Gastrocnemius medialis (tissue), 4 donors: ENCODE measurements around the gene CSAG3.

ENCODE experiments used
- CTCF ChIP-seq, 5 experiments: fragments of 450-650 bp in 3 of 5; fragments of 200-600 bp in 2 of 5; sonication (generic) in 2 of 5; IDR thresholded peaks in 4 of 5; conservative IDR thresholded peaks in 1 of 5; 1 replicate in 4 of 5; 2 replicates in 1 of 5; pipeline ENCODE4 v1.5.1; 2016 to 2019; ENCODE audit warnings: antibody characterized with exemption in 5 of 5, mild to moderate bottlenecking in 3 of 5, moderate library complexity in 3 of 5
- POLR2A ChIP-seq, 2 donors: fragments of 450-650 bp; IDR thresholded peaks; one replicate each; pipeline ENCODE4 v1.6.1; 2017; ENCODE audit warnings: antibody characterized with exemption in 2 of 2, mild to moderate bottlenecking in 2 of 2, moderate library complexity in 2 of 2

GRCh38 chrX:152738560-152738959 lies 20.5 kb upstream of the CSAG3 start:
- TF ChIP-seq CTCF (IDR thresholded peaks at IDR 0.05 in 4 of 5, conservative IDR thresholded peaks at IDR 0.05 in 1 of 5) (no peak), POLR2A (IDR thresholded peaks at IDR 0.05) (no peak)
